H7 (cell line): Measurements from ENCODE around the gene KDM3B. TPM values are rescaled to one million over a fixed set of nuclear protein-coding genes. Genes with fewer than 3 reads are reported as not detected.

Experiments used
- DNase-seq: peaks from one replicate; pipeline ENCODE4 v3.0.0; 2012
- H3K27me3 ChIP-seq: 2 replicates; pipeline ENCODE4 v1.6.0; 2011; ENCODE audit warnings: mild to moderate bottlenecking, low read length; ENCODE audit not compliant: control insufficient read depth, insufficient read depth
- H3K36me3 ChIP-seq: replicated peaks from 2 replicates; pipeline ENCODE4 v1.5.1; 2011; ENCODE audit warnings: low read length; ENCODE audit not compliant: control insufficient read depth, insufficient read depth
- H3K4me3 ChIP-seq: 2 replicates; pipeline ENCODE4 v1.5.1; 2011; ENCODE audit warnings: low read depth, mild to moderate bottlenecking, control low read depth, low read length, moderate library complexity; ENCODE audit not compliant: insufficient read depth
- total RNA-seq: library from RNA; depleted of rRNA; stranded (reverse); fragments of >200 nt; shearing (Covaris generic); gene quantifications from 2 replicates; pipeline ENCODE4 v1.2.3, GENCODE V29; 2014

KDM3B gene
- total RNA-seq, 1 experiment from 2014 or later, result 55.6 TPM

DNA sequence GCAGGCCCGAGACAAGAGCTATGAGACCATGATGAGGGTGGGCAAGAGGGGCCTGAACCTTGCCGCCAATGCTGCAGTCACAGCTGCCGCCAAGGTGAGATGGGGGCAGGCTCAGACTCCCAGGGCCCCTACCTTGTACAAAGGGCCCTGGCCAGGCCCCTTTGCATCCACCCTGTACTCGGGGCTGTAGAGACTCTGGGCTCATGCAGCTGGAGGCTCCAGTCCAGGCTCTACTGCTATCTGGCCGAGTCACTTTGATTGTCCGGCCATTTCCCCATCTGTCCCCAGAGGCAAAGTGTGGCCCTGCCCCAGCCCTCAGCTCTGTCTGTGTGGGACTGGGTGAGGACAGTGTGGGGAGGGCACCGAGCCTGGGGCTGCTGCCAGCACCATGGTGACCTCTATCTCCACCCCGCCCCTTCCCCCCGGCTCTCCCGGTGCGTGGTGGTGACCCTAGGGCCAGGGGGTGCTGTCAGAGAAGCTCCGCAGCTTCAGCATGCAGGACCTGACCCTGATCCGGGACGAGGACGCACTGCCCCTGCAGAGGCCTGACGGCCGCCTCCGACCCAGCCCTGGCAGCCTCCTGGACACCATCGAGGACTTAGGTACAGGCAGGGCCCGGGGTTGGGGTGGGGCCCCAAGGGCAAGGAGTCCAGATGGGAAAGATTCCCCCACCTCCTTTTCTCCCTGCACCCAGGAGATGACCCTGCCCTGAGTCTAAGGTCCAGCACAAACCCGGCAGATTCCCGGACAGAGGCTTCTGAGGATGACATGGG is 92.5 kb downstream of the KDM3B start:
- H3K36me3 ChIP-seq, result no peaks in the 10 kb centered on the region
- H3K4me3 ChIP-seq, result no peak overlapping the region
- DNase-seq, result peak; percentile 56
- H3K27me3 ChIP-seq, result peaks cover 3% of the 10 kb centered on the region; the same call in 1 of the 2 replicates

DNA sequence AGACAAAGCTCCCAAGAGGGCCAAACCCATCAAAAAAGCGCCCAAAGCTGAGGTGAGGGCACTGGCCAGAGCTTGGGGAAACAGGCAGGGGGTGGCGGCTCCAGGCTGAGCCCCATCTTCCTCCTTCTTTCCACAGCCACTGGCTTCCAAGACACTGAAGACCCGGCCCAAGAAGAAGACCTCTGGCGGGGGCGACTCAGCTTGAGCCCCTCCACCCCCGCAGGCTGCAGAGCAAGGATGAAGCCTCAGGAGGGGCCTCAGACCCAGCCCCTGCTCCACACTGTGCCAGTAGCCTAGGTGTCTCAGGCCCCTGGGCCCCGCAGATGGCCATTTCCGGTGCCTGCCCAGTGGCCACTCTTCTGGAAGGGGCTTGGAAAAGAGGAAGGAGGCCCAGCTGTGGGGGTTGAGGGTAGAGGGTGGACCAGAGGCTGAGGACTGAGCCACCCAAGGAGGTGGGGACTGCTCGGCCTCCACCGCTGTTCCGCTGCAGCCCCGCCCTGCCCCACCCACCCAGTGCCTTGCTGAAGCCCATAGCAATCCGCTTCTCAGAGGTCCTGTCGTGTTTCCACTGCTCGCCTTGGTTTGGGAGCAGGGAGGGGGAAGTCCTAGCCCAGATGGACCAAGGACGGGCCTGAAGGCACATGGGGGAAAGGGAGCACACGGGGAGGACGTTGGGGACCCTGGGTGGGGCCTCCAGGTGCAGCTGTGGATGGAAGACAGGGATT is 93.2 kb downstream of the KDM3B start:
- DNase-seq, result peak; percentile 53
- no peaks in the 10 kb centered on the region for H3K36me3 ChIP-seq
- H3K4me3 ChIP-seq, result no peak overlapping the region
- peaks cover 3% of the 10 kb centered on the region; the same call in 1 of the 2 replicates for H3K27me3 ChIP-seq

GRCh38 chr5:138448070-138448469 is 95.6 kb downstream of the KDM3B start:
- peaks cover 3% of the 10 kb centered on the region; the same call in 1 of the 2 replicates for H3K27me3 ChIP-seq
- peak; percentile 29 for DNase-seq
- no peak overlapping the region for H3K4me3 ChIP-seq
- no peaks in the 10 kb centered on the region for H3K36me3 ChIP-seq

DNA sequence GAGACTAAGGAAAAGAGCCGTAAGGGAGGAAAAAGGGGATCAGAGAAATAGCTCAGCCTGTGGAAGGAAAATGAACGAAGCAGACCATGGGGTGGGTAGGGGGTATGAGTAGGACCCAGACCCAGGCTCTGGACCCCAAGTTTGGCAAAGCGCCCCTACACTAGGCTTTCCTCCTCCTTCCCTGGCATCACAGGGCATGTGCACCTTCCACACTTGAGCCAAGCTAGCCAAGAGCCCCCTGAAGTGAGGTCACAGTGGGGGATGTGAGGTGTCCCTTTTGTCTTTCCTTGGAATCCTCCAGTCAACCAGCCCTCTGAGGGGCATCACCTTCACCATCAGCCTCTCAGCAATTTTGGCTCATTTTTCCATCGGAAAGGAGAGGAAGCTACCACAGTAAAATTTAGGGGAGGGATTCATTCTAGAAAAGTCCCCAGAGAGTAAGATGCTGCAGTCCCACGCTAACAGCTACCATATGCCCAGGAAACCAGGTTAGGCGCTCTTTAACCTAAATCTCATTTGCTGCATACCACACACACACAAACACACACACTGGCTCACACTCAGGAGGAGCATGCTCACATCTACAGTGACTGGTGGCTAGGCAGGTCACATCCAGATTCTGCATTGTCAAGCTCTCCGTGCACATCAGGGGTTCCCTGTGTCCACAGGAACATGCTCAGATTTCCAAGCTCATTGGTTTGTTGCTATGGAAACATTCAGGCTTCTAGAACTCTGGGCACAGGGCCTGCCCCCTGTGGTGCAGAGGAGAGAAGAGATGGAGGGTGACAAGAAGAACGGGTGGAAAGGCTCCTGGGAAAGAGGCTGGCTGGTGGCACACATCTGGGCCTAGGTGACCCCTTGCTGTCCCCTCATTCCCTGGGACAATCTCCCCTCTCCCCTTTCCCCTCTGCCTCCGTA is 96.3 kb downstream of the KDM3B start:
- no peaks in the 10 kb centered on the region for H3K36me3 ChIP-seq
- peak; percentile 67 for DNase-seq
- peaks cover 3% of the 10 kb centered on the region; the same call in 1 of the 2 replicates for H3K27me3 ChIP-seq

DNA sequence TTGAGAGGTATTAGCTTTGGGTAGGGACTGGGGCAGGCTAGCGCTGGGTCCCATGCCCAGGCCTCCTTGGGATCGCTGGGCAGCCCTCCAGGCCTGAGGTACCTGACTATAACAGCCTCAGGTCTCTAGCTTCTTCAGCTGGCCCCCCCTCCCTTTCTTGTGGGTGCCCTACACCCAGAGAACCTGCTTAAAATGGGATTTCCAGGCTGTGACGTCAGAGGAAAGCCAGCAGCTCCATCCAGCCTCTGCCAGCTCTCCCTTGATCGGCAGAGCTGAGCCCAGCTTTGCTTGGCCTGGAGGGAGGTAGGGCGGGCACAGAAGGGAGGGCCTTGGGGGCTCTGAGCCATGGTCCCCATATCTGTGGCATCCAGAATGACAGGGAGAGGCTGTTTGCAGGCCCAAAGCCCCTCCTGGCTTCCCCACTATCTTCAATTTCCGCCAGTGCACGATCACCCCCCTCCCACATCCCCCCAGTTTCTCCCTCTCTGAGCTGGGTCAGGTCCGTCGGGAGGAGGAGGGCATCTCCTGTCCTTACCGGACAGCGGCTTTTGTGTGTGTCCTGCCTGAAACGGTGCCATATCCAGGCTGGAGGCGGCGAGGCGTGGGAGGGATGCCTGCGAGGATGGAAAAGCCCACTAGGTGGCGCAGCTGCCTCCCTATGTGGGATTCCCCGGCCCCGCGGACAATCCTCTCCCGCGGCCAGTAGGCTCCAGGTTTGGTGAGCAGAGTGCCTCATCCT is 97.2 kb downstream of the KDM3B start:
- DNase-seq, result peak; percentile 98
- peaks cover 3% of the 10 kb centered on the region; the same call in 1 of the 2 replicates for H3K27me3 ChIP-seq
- no peak overlapping the region for H3K4me3 ChIP-seq
- no peaks in the 10 kb centered on the region for H3K36me3 ChIP-seq

More for the DNA sequence above, 96.3 kb downstream of the KDM3B start:
- no peak overlapping the region for H3K4me3 ChIP-seq

- peak; percentile 39 for DNase-seq
- Histone ChIP-seq H3K4me3 (no peak overlapping the region), H3K27me3 (peaks cover 3% of the 10 kb centered on the region; the same call in 1 of the 2 replicates)
Measured at GRCh38 chr5:138450971-138451370, 98.5 kb downstream of the KDM3B start.

GRCh38 chr5:138452720-138453119 is 100.2 kb downstream of the KDM3B start:
- peaks cover 3% of the 10 kb centered on the region; the same call in 1 of the 2 replicates for H3K27me3 ChIP-seq
- H3K36me3 ChIP-seq, result no peaks in the 10 kb centered on the region
- peak; percentile 19 for DNase-seq
- no peak overlapping the region for H3K4me3 ChIP-seq

More at GRCh38 chr5:138450971-138451370, 98.5 kb downstream of the KDM3B start:
- no peaks in the 10 kb centered on the region for H3K36me3 ChIP-seq

GRCh38 chr5:138453590-138453989 is 101.1 kb downstream of the KDM3B start:
- DNase-seq, result peak; percentile 52

DNA sequence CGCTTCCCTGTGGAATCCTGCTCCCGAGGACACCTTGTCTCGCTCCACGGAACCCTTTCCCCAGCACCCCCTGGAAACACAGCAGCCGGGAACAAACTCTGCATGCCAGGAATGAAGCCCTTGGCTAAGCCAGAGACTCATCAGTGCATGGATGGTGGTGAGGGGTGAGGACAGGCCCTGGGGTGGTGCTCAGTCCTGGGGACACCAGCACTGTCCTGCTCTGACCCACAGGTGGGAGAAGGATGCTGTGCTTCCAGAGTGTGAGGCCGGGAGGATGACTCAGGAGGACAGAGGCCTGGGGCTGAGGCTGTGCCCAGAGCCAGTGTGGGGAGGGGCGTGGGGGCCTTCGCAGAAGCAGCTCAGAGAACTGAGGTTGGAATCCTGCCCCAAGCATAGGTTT is 101.6 kb downstream of the KDM3B start:
- peaks cover 1% of the 10 kb centered on the region; the same call in 1 of the 2 replicates for H3K27me3 ChIP-seq
- no peaks in the 10 kb centered on the region for H3K36me3 ChIP-seq
- no peak overlapping the region for H3K4me3 ChIP-seq
- peak; percentile 54 for DNase-seq

More at GRCh38 chr5:138453590-138453989, 101.1 kb downstream of the KDM3B start:
- Histone ChIP-seq H3K36me3 (no peaks in the 10 kb centered on the region), H3K4me3 (no peak overlapping the region), H3K27me3 (peaks cover 3% of the 10 kb centered on the region; the same call in 1 of the 2 replicates)

- peak; percentile 65 for DNase-seq
- no peaks in the 10 kb centered on the region for H3K36me3 ChIP-seq
- H3K4me3 ChIP-seq, result no peak overlapping the region
- no peaks in the 10 kb centered on the region for H3K27me3 ChIP-seq
Measured at GRCh38 chr5:138455232-138455930, 102.9 kb downstream of the KDM3B start.

- peak; percentile 53 for DNase-seq
- no peak overlapping the region for H3K4me3 ChIP-seq
- no peaks in the 10 kb centered on the region for H3K27me3 ChIP-seq
- no peaks in the 10 kb centered on the region for H3K36me3 ChIP-seq
Measured at GRCh38 chr5:138457531-138458275, 105.2 kb downstream of the KDM3B start.

DNA sequence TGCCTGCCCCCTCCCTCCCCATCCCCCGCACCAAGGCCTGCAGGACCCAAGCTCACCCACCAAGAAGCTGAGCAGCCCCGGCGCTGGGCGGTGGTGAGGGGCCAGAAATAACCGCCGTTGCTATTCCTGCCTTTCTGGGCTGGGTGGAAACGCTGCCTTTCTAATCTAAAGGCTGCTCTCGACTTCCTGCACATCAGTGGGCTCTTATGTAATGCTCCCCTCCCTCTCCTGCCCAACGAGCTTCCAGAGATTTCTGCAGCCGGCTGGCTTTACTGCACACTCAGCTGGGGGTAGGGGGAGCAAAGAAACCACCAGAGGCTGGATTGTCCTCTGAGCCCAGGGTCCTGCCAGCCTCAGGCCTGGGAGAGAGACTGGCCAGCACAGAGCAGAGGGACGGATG is 105.9 kb downstream of the KDM3B start:
- no peak for DNase-seq
- H3K36me3 ChIP-seq, result no peaks in the 10 kb centered on the region
- H3K27me3 ChIP-seq, result no peaks in the 10 kb centered on the region
- H3K4me3 ChIP-seq, result no peak overlapping the region
